A549 (cell line): Measurements from ENCODE around the gene ANKRD55. TPM values are rescaled to one million over a fixed set of nuclear protein-coding genes. Genes with fewer than 3 reads are reported as not detected.

Experiments used
- ATAC-seq, 2 experiments: fragments of 200-7000 bp in 1 of 2; fragments of >200 bp in 1 of 2; cut with Nextera tagmentation in 1 of 2; cut with Tn5 transposase in 1 of 2; 3 replicates each; pipeline versions ENCODE4 v1.8.0 to v1.9.1; 2018 to 2020; ENCODE audit warnings: mild to moderate bottlenecking in 1 of 2, moderate library complexity in 1 of 2
- CTCF ChIA-PET: fragments of 300-600 bp; sonication (Branson Sonifier 250); formaldehyde crosslinking; extraction: SDS; loops from one replicate; lab custom pipeline; 2021; ENCODE audit warnings: antibody characterized with exemption, inconsistent platforms; lab: Yijun Ruan, JAX
- POLR2A ChIA-PET: fragments of 350-600 bp; formaldehyde crosslinking; extraction: SDS; loops from one replicate; lab custom pipeline; 2021; ENCODE audit warnings: antibody characterized with exemption, inconsistent platforms; lab: Yijun Ruan, JAX
- DNase-seq, 2 experiments: peaks; one replicate each; pipeline versions ENCODE4 v3.0.0 to v3.0.0-alpha.2; 2011 to 2016; ENCODE audit warnings: low read depth in 1 of 2, low spot score in 1 of 2
- FAIRE-seq: peaks from 2 replicates; lab custom pipeline; 2011; peaks lifted over from hg19 to GRCh38; lab: Jason Lieb, UNC
- H3K27ac ChIP-seq, 2 experiments: fragments of >200 bp; sonication (Bioruptor Twin); formaldehyde crosslinking; 3 replicates each; pipeline ENCODE4 v1.5.1; 2016 to 2017
- H3K4me1 ChIP-seq: fragments of >200 bp; sonication (Bioruptor Twin); formaldehyde crosslinking; 3 replicates; pipeline ENCODE4 v1.6.1; 2016
- H3K4me2 ChIP-seq: fragments of >200 bp; sonication (Bioruptor Twin); formaldehyde crosslinking; 3 replicates; pipeline ENCODE4 v1.6.1; 2016
- H3K4me3 ChIP-seq: fragments of >200 bp; sonication (Bioruptor Twin); formaldehyde crosslinking; 3 replicates; pipeline ENCODE4 v1.5.1; 2016
- H3K9me3 ChIP-seq: fragments of >200 bp; sonication (Bioruptor Twin); formaldehyde crosslinking; 3 replicates; pipeline ENCODE4 v1.6.1; 2016
- CBX8 ChIP-seq: fragments of 200-600 bp; sonication (generic); IDR thresholded peaks from 2 replicates; pipeline ENCODE4 v1.6.1; 2016
- EHF ChIP-seq: fragments of 250-450 bp; sonication (Bioruptor Pico); IDR thresholded peaks from 2 replicates; pipeline ENCODE4 v1.5.0; 2020; ENCODE audit warnings: mild to moderate bottlenecking
- EHMT2 ChIP-seq: fragments of 200-600 bp; sonication (generic); IDR thresholded peaks from 2 replicates; pipeline ENCODE4 v1.6.1; 2016; ENCODE audit warnings: antibody characterized with exemption, low read depth, mild to moderate bottlenecking, moderate library complexity
- FOSL2 ChIP-seq, 2 experiments: fragments of 450-650 bp in 1 of 2; fragments of >200 bp in 1 of 2; sonication (Bioruptor Twin) in 1 of 2; formaldehyde crosslinking; IDR thresholded peaks; 2 replicates each; pipeline versions ENCODE4 v1.5.0 to v1.6.1; 2016 to 2020; ENCODE audit warnings: mild to moderate bottlenecking in 1 of 2, moderate library complexity in 1 of 2
- GATA3 ChIP-seq: IDR thresholded peaks from 2 replicates; pipeline ENCODE4 v1.6.1; 2012; ENCODE audit warnings: borderline replicate concordance
- HDAC2 ChIP-seq: fragments of 200-600 bp; sonication (generic); IDR thresholded peaks from 2 replicates; pipeline ENCODE4 v1.6.1; 2016
- HEYL ChIP-seq: fragments of 250-450 bp; sonication (Bioruptor Pico); IDR thresholded peaks from 2 replicates; pipeline ENCODE4 v1.8.0; 2021; ENCODE audit warnings: mild to moderate bottlenecking, moderate library complexity
- MAFK ChIP-seq: fragments of 450-650 bp; IDR thresholded peaks from 2 replicates; pipeline ENCODE4 v1.6.1; 2014; ENCODE audit not compliant: partially characterized antibody
- MYC ChIP-seq: IDR thresholded peaks from 2 replicates; pipeline ENCODE4 v1.6.1; 2012; ENCODE audit warnings: mild to moderate bottlenecking, inconsistent platforms, low read length, improper control_type of control experiment, borderline replicate concordance
- SREBF2 ChIP-seq: fragments of 450-650 bp; IDR thresholded peaks from 2 replicates; pipeline ENCODE4 v1.6.1; 2014; ENCODE audit warnings: mild to moderate bottlenecking, moderate library complexity
- WGBS: methylation state at CpG from one replicate; pipeline ENCODE4 v1.1.6; 2017; ENCODE audit errors: missing lambda C conversion rate; 5-methylcytosine and 5-hydroxymethylcytosine counted together
- polyA plus RNA-seq, 4 experiments: library from polyadenylated mRNA; depleted of rRNA in 3 of 4; stranded (reverse); fragments of >200 nt; fragmentation: RNase III in 1 of 4; extraction: RNeasy Plus Mini Kit Qiagen cat#74134 plus additional on column Dnase treatment in 1 of 4; gene quantifications; 2 replicates in 3 of 4; 3 replicates in 1 of 4; pipeline ENCODE4 v1.2.3, GENCODE V29; 2011 to 2017
- TF ChIP-seq, protein P1 (sequence below): fragments of >200 bp; sonication (Bioruptor Twin); formaldehyde crosslinking; IDR thresholded peaks from 3 replicates; pipeline ENCODE4 v1.5.1; 2016
- TF ChIP-seq, protein P2 (sequence below): fragments of 250-450 bp; sonication (Bioruptor Pico); IDR thresholded peaks from 2 replicates; pipeline ENCODE4 v1.5.0; 2021; ENCODE audit warnings: mild to moderate bottlenecking, moderate library complexity, borderline replicate concordance
- TF ChIP-seq, protein P3 (sequence below): fragments of 250-450 bp; sonication (Bioruptor Pico); IDR thresholded peaks from 2 replicates; pipeline ENCODE4 v1.5.0; 2020; ENCODE audit warnings: low read depth, mild to moderate bottlenecking, moderate library complexity

ANKRD55 gene
- polyA plus RNA-seq, 2 of the 4 experiments (the other 2 are of a cell fraction) = 0.10 to 0.30 TPM

DNA sequence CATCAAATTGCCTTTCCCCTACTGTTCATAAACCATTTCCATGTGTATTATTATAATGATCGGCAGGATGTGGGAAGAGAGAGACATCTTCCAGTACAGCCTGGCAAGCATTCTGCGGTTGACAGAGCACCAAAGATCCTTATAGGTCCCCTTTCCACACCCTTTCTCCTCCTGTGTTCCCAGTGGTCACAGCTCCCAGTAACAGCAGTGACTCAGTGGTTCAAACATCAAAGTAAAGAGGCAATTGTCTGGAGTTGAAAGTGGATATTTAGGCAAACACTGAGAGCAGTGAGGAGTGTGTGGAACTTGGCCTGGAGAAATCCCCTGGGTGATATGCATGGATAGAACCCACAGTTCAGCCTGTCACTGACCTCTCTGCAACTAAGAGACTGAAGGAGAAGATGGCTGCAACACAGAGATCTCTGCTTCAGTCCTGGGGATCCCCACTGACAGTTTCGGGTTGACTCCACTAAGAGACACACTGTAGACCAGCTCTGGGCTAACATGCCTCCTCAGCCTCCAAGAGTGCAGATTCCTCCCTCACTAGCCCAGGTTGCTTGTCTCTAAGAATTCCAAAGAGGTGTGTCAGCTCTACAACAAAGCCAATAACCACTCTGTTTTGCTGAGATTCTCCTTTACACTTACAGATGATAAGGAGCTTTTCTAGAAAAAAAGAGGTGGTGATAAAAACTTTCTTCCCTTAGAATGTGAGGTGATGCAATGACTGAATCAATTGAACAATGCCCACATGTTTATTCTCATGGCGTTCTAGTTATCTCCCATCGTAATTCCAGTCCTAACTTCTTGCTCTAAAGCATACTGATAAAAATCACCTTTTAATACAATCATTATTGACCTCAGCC lies 143.9 kb downstream of the ANKRD55 start:
- Histone ChIP-seq H3K9me3 (no peaks in the 10 kb centered on the region), H3K4me1 (peaks cover 34% of the 10 kb centered on the region), H3K27ac (peak overlapping the region; percentile 60 to 79), H3K4me3 (no peak overlapping the region), H3K4me2 (peak overlapping the region; percentile 64)
- POLR2A ChIA-PET = interaction anchor here (1.2 kb wide), 1 partner anchor 9 kb away, joined by 5 read pairs; no protein-coding TSS in a partner anchor
- ATAC-seq = peak; percentile 78 to 86; a peak in 4 of 6 replicates
- WGBS = 55% methylated on average over 5 of the region's 5 CpGs
- CTCF ChIA-PET = interaction anchor here (1.3 kb wide), 1 partner anchor 10 kb away, joined by 4 read pairs; no protein-coding TSS in a partner anchor
- peak; percentile 31 to 47 for DNase-seq
- TF ChIP-seq FOSL2 (IDR thresholded peaks at IDR 0.05) (no peak), FOSL2 (CRISPR knock-in tag; IDR thresholded peaks at IDR 0.05) (peak; percentile 33; the same call in 1 of the 2 replicates), MYC (no peak; the same call in 1 of the 2 replicates), MAFK (no peak), EHMT2 (no peak), CBX8 (no peak)
- TF ChIP-seq, protein P1, sequence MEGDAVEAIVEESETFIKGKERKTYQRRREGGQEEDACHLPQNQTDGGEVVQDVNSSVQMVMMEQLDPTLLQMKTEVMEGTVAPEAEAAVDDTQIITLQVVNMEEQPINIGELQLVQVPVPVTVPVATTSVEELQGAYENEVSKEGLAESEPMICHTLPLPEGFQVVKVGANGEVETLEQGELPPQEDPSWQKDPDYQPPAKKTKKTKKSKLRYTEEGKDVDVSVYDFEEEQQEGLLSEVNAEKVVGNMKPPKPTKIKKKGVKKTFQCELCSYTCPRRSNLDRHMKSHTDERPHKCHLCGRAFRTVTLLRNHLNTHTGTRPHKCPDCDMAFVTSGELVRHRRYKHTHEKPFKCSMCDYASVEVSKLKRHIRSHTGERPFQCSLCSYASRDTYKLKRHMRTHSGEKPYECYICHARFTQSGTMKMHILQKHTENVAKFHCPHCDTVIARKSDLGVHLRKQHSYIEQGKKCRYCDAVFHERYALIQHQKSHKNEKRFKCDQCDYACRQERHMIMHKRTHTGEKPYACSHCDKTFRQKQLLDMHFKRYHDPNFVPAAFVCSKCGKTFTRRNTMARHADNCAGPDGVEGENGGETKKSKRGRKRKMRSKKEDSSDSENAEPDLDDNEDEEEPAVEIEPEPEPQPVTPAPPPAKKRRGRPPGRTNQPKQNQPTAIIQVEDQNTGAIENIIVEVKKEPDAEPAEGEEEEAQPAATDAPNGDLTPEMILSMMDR = no peak
- TF ChIP-seq, protein P2, sequence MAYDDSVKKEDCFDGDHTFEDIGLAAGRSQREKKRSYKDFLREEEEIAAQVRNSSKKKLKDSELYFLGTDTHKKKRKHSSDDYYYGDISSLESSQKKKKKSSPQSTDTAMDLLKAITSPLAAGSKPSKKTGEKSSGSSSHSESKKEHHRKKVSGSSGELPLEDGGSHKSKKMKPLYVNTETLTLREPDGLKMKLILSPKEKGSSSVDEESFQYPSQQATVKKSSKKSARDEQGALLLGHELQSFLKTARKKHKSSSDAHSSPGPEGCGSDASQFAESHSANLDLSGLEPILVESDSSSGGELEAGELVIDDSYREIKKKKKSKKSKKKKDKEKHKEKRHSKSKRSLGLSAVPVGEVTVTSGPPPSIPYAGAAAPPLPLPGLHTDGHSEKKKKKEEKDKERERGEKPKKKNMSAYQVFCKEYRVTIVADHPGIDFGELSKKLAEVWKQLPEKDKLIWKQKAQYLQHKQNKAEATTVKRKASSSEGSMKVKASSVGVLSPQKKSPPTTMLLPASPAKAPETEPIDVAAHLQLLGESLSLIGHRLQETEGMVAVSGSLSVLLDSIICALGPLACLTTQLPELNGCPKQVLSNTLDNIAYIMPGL (CRISPR knock-in tag) = no peak
- FAIRE-seq = no peak

DNA sequence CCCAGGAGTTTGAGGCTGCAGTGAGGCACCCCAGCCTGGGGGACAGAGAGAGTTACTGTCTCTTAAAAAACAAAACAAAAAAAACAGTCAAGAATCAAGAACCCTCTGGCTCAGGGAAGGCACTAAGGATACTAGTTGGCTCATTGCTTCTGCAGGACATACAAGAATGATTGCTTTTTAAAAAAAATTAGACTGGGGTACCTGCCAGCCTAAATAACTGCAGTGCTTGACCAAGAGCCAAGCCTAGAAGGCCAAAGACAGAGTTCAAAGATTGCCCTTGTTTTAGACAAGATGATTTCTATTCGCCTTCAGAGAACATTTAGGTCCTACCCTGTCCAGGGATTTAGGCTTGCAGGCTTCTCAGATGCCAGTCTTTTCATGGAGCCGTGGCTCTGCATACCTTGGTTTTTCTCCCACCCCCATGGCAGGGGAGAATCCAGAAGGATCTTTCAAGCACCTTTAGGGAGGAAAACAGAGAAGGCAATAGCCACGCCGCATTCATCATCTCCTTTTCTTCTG lies 144.6 kb downstream of the ANKRD55 start:
- Histone ChIP-seq H3K4me1 (peaks cover 34% of the 10 kb centered on the region), H3K4me2 (peak overlapping the region; percentile 64), H3K9me3 (no peaks in the 10 kb centered on the region), H3K27ac (peak overlapping the region; percentile 60 to 79), H3K4me3 (no peak overlapping the region)
- ChIA-PET CTCF (interaction anchor here (1.3 kb wide), 1 partner anchor 9 kb away, joined by 4 read pairs; no protein-coding TSS in a partner anchor), POLR2A (no interaction called here)
- 77% methylated on average over 4 of the region's 4 CpGs for WGBS
- TF ChIP-seq GATA3 = no peak
- TF ChIP-seq, protein P3, sequence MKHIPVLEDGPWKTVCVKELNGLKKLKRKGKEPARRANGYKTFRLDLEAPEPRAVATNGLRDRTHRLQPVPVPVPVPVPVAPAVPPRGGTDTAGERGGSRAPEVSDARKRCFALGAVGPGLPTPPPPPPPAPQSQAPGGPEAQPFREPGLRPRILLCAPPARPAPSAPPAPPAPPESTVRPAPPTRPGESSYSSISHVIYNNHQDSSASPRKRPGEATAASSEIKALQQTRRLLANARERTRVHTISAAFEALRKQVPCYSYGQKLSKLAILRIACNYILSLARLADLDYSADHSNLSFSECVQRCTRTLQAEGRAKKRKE (CRISPR knock-in tag) = no peak
- TF ChIP-seq HDAC2 = no peak
- no peak for TF ChIP-seq HEYL (CRISPR knock-in tag)
- TF ChIP-seq, protein P2 (CRISPR knock-in tag) = no peak
- no peak for TF ChIP-seq SREBF2
- FAIRE-seq (no peak), DNase-seq (no peak), ATAC-seq (peak; percentile 34 to 44; a peak in 2 of 6 replicates)

DNA sequence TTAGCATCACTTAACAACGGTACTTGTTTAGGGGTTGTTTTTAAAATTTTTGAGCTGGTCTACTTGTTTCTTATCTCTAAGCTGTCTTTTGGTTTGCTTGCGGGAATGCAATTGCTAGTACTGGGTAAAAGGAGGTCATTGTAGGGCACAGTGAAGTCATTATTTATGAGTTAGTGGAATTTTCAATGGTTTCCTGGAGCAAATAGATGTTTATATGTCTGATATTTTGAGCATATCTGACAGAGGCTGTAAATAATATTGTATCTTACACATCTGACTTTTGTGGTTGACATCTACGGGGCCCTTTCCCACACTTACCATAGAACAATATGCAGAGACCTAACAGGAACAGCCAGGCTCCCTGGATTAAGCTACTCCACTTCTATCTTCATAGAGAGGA lies 147.9 kb downstream of the ANKRD55 start:
- ChIA-PET POLR2A (no interaction called here), CTCF (interaction anchor here (0.6 to 1.2 kb wide), 2 partner anchors 95 to 102 kb away, joined by 3 to 6 read pairs; no protein-coding TSS in a partner anchor)
- DNase-seq = no peak
- WGBS = 78% methylated on average over 3 of the region's 3 CpGs
- H3K4me3 ChIP-seq = no peak overlapping the region
- peak overlapping the region in 1 of 2 experiments; percentile 14; a peak in 2 of 6 replicates for H3K27ac ChIP-seq
- no peaks in the 10 kb centered on the region for H3K9me3 ChIP-seq
- FAIRE-seq = no peak
- peaks cover 21% of the 10 kb centered on the region for H3K4me1 ChIP-seq
- H3K4me2 ChIP-seq = no peak overlapping the region
- TF ChIP-seq EHF (CRISPR knock-in tag) = no peak
- no peak for ATAC-seq
